Keratinocyte (primary cell): ENCODE data around the gene ADRM1. TPM values are rescaled to one million over a fixed set of nuclear protein-coding genes. Genes with fewer than 3 reads are reported as not detected.

Source experiments
- DNase-seq: peaks from one replicate; pipeline ENCODE4 v3.0.0-alpha.2; 2011; ENCODE audit warnings: low read depth, missing footprints, low spot score
- FAIRE-seq: peaks from 2 replicates; lab custom pipeline; 2011; peaks lifted over from hg19 to GRCh38; lab: Jason Lieb, UNC
- H2AFZ ChIP-seq: 2 replicates; pipeline ENCODE4 v1.6.0; 2012; ENCODE audit warnings: low read length, control low read depth, inconsistent platforms; ENCODE audit not compliant: control insufficient read depth
- H3K27ac ChIP-seq: 2 replicates; pipeline ENCODE4 v1.5.1; 2011; ENCODE audit warnings: low read length; ENCODE audit not compliant: control insufficient read depth, insufficient read depth
- H3K27me3 ChIP-seq: 3 replicates; pipeline ENCODE4 v1.6.0; 2011; ENCODE audit warnings: low read length; ENCODE audit not compliant: control insufficient read depth, insufficient read depth; ENCODE audit errors: extremely low read depth
- H3K36me3 ChIP-seq, 2 experiments: 2 replicates in 1 of 2; 3 replicates in 1 of 2; pipeline ENCODE4 v1.5.1; 2011; ENCODE audit warnings: low read length in 2 of 2, mild to moderate bottlenecking in 1 of 2; ENCODE audit not compliant: control insufficient read depth in 2 of 2, insufficient read depth in 2 of 2; ENCODE audit errors: extremely low read depth in 1 of 2
- H3K4me1 ChIP-seq: 3 replicates; pipeline ENCODE4 v1.5.1; 2011; ENCODE audit warnings: low read length; ENCODE audit not compliant: control insufficient read depth, insufficient read depth; ENCODE audit errors: extremely low read depth
- H3K4me2 ChIP-seq: 3 replicates; pipeline ENCODE4 v1.6.0; 2011; ENCODE audit warnings: low read depth, low read length; ENCODE audit not compliant: control insufficient read depth, insufficient read depth; ENCODE audit errors: extremely low read depth
- H3K4me3 ChIP-seq, 3 experiments: fragments of 200-600 bp in 1 of 3; sonication (generic) in 1 of 3; 2 replicates in 2 of 3; 3 replicates in 1 of 3; pipeline ENCODE4 v1.5.1; 2011 to 2016; ENCODE audit warnings: low read length in 3 of 3, mild to moderate bottlenecking in 3 of 3, control low read depth in 2 of 3, inconsistent platforms in 1 of 3, low read depth in 1 of 3, mixed read lengths in 1 of 3, mixed run types in 1 of 3, moderate library complexity in 1 of 3; ENCODE audit not compliant: control insufficient read depth in 2 of 3, insufficient read depth in 2 of 3; ENCODE audit errors: extremely low read depth in 1 of 3
- H3K79me2 ChIP-seq: 2 replicates; pipeline ENCODE4 v1.6.0; 2012; ENCODE audit warnings: low read length; ENCODE audit not compliant: control insufficient read depth, insufficient read depth
- H3K9ac ChIP-seq: 3 replicates; pipeline ENCODE4 v1.6.0; 2011; ENCODE audit warnings: low read length; ENCODE audit not compliant: control insufficient read depth, insufficient read depth; ENCODE audit errors: extremely low read depth
- H3K9me1 ChIP-seq: 3 replicates; pipeline ENCODE4 v1.6.0; 2011; ENCODE audit warnings: low read length; ENCODE audit not compliant: control insufficient read depth, insufficient read depth; ENCODE audit errors: extremely low read depth
- H3K9me3 ChIP-seq: 2 replicates; pipeline ENCODE4 v1.5.1; 2012; ENCODE audit warnings: low read depth, low read length; ENCODE audit not compliant: control insufficient read depth
- H4K20me1 ChIP-seq: 3 replicates; pipeline ENCODE4 v1.6.0; 2011; ENCODE audit warnings: low read length; ENCODE audit not compliant: control insufficient read depth, insufficient read depth; ENCODE audit errors: extremely low read depth
- CTCF ChIP-seq, 3 experiments: IDR thresholded peaks in 1 of 3; conservative IDR thresholded peaks in 1 of 3; optimal IDR thresholded peaks in 1 of 3; 2 replicates in 2 of 3; 3 replicates in 1 of 3; pipeline versions ENCODE3 to v1.5.1; 2011; ENCODE audit warnings: low read length in 3 of 3, mild to moderate bottlenecking in 3 of 3, moderate library complexity in 2 of 3, control low read depth in 1 of 3, inconsistent platforms in 1 of 3; ENCODE audit not compliant: insufficient read depth in 2 of 3; ENCODE audit errors: extremely low read depth in 1 of 3
- EZH2 ChIP-seq: IDR thresholded peaks from one replicate; pipeline ENCODE4 v1.6.1; 2012; ENCODE audit warnings: inconsistent platforms, mild to moderate bottlenecking, low read length, moderate library complexity
- dilution Hi-C: fragments of 300-500 bp; cut with MboI; formaldehyde crosslinking; loops from one replicate; pipeline ENCODE4 v1.7.0; 2020; ENCODE audit warnings: low sequenced_read_pairs; ENCODE audit not compliant: extremely low pct_ligation_motif_present
- polyA plus RNA-seq, 5 experiments: library from polyadenylated mRNA; depleted of rRNA in 3 of 5; stranded (reverse) in 3 of 5; stranded (forward) in 1 of 5; unstranded in 1 of 5; fragments of >200 nt; gene quantifications; 1 replicate in 1 of 5; 2 replicates in 3 of 5; 3 replicates in 1 of 5; pipeline versions ENCODE4 v1.2.1 to v1.2.3, GENCODE V29; 2011 to 2012; ENCODE audit warnings: missing spikeins in 2 of 5, low read depth in 1 of 5, low replicate concordance in 1 of 5

ADRM1 gene
- polyA plus RNA-seq, 1 donor (not counting 4 experiments of a cell fraction or from before 2014, with no cell fraction given) = 91.4 TPM

- dilution Hi-C loops = no loop called here
- Histone ChIP-seq H3K9ac (no peak overlapping the region), H3K9me3 (no peaks in the 10 kb centered on the region), H3K36me3 (peaks cover 35 to 44% of the 10 kb centered on the region in 2 experiments), H3K4me2 (no peak overlapping the region), H3K79me2 (peaks cover 4% of the 10 kb centered on the region), H3K9me1 (no peaks in the 10 kb centered on the region), H4K20me1 (no peaks in the 10 kb centered on the region), H3K27me3 (no peaks in the 10 kb centered on the region), H3K27ac (no peak overlapping the region), H3K4me1 (peaks cover 20% of the 10 kb centered on the region), H3K4me3 (no peak overlapping the region), H2AFZ (no peak overlapping the region)
- FAIRE-seq (no peak), DNase-seq (no peak)
- TF ChIP-seq EZH2 (no peak), CTCF (optimal IDR thresholded peaks at IDR 0.05 in 1 of 3, IDR thresholded peaks at IDR 0.05 in 1 of 3, conservative IDR thresholded peaks at IDR 0.05 in 1 of 3; ENCODE audit: extremely low read depth in 1 of 3, insufficient read depth in 2 of 3, low read length in 3 of 3) (no peak)
These were observed 43.8 kb downstream of the ADRM1 start for GRCh38 chr20:62346398-62347150.

DNA sequence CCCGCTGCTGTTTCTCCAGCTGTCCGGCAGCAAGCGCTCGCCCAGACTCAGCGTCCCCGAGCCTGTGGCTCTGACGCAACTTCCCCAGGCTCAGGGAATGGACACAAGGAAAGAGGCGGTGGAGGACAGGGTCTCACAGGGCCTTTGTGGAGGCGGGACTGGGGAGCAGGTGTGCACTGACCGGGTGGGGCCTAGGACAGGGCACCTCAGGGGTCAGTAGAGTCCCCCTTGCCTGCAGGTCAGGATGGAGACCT is 44.3 kb downstream of the ADRM1 start:
- Histone ChIP-seq H3K27ac (no peak overlapping the region), H3K27me3 (no peaks in the 10 kb centered on the region), H3K79me2 (peaks cover 4% of the 10 kb centered on the region), H3K36me3 (peaks cover 37 to 47% of the 10 kb centered on the region in 2 experiments), H3K4me2 (no peak overlapping the region), H3K9ac (no peak overlapping the region), H4K20me1 (no peaks in the 10 kb centered on the region), H3K4me3 (no peak overlapping the region), H2AFZ (no peak overlapping the region), H3K4me1 (peaks cover 24% of the 10 kb centered on the region), H3K9me1 (no peaks in the 10 kb centered on the region), H3K9me3 (no peaks in the 10 kb centered on the region)
- TF ChIP-seq CTCF (optimal IDR thresholded peaks at IDR 0.05 in 1 of 3, IDR thresholded peaks at IDR 0.05 in 1 of 3, conservative IDR thresholded peaks at IDR 0.05 in 1 of 3; ENCODE audit: extremely low read depth in 1 of 3, insufficient read depth in 2 of 3, low read length in 3 of 3) (no peak), EZH2 (no peak)
- no peak for DNase-seq
- no peak for FAIRE-seq
- dilution Hi-C loops = no loop called here
